ENCODE measurements around the gene EFNA5.
"Not testable (repeated sequence)": the region's sequence is repeated elsewhere in the genome, so short reads cannot be mapped to it uniquely, and the experiment has no call there.

EFNA5 gene

DNA sequence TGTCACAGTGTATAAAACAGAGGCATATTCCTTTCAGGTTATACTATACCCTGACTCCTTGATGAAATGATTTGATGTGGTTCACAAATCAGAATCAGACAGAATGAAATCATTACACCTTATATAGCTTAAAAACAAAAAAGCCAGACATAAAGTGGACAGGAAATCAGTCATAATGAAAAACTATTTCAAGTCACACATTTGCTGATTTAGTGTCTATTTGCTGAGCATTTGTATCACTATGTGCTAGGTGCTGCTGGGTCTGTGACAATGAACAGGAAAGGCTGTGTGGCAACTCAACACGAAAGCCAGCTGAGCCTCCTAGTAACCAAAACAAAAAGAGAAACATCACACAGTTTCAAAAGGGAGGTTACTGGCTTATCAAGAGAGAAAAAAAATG lies 194.0 kb downstream of the EFNA5 start:
- no peak for DNase-seq

DNA sequence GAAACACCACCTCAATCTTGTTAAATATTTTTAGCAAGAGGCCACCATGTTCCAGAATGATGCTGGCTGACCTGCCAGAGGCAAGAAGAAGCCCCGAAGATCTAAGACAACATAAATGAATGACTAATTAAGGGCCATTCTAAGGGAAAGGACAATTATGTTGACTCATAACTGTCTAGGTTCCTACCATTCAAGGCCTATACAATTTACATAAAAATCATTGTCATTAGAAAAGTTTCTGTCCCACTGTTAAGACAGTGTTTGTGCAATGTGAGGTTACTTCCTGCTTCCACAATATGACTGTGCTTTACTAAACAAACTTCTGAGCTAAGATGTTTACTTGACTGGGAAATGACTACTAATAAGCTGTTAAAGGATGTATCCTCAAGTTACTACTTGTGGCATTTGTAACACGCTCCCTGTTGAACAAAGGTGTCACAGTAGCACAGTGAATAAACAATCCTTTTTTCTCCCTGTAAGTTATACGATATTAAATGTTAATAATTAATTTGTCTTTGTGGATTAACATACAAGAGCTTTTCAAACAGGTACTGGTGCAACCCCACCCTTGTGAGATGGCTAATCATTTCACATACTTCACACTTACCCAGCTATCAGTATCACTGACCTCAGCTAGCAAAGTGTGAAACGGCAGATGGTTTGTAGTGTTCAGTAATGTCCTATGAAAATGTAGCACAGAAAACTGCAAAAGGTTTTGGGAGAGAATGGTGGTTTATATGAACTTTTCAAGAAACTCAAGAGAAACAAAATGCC lies 195.8 kb downstream of the EFNA5 start:
- DNase-seq = no peak

DNA sequence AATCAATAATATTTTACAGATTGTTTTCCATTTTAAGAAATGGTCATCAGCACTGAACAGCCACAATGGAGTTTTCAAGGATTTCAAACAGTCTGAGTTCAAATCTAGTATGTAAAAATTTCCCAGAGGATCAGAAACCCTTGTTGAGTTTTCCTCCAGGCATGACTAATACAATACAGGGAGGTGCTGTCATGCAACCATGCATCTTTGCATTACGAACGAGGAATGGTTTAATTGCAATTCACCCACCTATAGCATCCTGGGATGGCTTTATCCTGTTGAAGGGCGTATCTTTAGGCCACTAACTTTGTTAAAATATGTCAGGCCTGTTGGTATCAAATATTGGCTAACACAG lies 196.4 kb downstream of the EFNA5 start:
- DNase-seq = no peak

DNA sequence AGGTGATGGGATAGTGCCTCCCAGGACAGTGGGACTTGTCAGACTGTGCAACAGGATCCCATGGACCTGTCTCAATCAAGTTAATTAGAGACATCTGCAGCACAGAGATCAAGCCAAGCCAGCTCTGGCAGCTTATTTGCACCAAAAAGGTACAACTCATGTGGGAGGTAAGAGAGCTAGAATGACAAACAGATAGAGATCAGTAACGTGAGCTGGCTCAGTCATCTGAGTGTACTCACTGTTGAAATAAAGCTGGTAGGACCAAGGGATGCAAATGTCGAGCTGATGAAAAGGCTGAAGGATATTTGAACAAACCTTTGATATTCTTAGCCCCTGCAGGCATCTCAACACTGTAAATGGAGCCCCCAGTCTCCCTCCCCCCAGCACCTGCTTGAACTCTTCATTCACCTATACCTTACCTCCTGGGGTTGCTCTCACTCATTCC lies 198.1 kb downstream of the EFNA5 start:
- DNase-seq = no peak

DNA sequence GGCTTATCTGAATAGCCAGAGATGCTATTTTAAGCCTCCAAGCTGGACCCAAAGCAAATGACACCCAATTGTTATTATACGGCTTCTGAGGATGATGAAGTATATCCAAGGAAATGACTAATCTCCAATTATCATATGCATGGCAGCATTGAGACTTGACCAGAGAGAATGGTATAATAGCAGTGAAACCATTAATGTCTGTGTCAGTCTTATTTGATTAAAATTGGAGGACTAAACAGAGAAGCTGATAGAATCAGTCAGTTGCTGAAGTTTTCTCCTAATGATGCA lies 200.5 kb downstream of the EFNA5 start:
- no peak for DNase-seq

DNA sequence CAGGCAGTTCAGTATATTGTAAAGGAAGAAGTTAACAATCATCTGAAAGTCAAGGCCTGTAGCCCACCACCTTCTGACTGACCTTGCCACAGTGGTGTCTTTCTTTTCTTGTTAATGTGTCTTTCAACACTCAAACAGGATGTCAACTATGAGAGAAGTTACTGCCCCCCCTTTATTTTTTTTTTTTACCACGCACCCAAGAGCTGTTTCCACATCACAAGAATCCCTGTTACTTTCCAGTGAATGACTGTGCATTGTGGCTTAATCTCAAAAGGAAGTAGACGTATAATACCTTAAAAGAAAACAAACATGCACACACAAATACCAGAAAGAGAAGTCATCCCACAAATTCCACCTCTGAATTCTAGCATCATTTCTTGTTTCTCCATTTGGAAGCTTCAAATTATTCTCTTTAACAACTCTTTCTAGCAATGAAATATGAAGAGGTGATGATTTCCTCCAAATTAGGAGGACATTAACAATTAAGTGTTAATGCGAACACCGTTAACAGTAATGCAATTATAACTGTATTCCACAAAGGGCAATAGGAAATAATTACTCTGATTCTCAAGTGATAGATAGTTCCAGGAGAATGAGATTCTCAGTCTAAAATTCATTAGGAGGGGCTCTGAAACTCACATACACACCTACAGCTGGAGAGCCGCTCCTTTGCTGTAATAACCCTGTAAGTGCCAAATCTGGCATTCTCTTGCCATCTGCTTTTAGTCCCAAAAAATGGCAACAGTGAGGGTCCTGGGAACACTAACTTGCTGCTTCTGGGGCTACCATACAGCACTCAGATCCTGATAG lies 201.0 kb downstream of the EFNA5 start:
- DNase-seq = no peak

DNA sequence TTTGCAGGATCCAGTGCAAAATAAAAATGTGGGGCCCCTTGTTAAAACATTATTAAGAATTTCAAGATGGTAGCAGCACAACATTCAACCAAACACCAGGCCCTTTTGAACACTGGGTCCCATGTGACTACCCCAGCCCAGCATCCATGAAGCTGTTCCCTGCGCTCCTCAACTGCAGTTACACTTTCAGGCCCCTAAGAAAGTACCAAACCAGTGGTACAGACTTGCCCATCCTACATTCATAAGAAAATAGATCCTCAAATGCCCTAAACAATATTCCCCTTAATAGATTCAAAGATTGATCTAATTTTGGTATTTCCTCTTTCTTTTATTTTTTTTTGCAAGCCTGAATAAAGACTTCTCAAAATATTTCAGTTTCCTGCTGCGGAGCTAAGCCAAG lies 201.7 kb downstream of the EFNA5 start:
- no peak for DNase-seq

DNA sequence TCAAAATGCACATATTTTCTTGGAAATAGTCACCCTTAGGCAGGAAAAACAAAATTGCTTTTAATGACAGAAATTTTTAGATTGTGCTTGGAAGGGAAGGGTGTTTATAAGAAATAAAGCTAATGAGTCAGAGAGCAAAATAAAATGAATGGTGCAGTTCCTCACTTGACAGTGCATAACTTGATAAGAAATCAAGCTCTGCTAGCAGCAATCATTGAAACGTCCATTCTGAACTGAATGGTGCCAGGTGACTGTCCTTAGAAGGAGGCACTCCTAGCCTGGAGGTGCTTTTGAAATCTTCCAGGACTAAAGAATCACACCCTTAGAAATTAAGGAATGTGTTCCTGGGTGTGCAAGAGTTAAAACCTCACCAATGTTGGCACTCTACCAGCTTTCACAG lies 202.5 kb downstream of the EFNA5 start:
- DNase-seq = no peak

DNA sequence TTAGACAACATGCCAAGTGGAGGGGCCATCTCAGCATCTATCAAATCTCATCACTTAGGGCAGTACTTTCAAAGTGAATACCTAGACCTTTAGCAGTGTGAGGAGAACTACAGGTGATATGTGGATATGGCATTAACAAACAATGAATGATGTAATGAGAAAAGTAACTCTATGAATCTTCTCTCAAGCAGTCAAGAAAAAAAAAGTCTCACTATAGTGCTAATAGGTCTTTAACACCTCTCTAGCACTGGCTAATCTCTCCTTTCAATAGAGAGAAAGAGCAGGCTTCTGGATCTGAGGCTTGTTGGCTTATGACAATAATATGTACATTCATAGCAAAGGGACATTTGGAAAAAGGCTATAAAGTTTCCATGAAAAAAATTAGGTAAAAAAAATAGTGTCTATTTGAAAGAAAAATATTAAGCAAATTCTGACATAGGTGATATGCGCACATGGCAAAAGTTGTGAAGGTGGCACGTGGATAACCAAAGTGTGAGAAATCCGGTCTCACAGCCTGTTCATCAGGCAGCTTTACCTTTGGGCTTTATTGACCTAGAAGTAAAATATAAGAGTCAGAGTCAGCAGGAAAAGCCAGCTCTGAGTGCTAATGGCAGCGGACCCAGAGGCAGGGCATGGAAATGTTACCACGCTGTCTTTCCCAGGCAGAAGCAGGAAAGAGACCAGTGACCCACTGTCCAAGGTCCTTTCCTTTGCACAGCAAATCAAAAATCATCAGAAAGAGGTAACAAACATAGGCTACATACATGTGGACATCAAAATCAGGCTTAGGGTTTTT lies 203.4 kb downstream of the EFNA5 start:
- DNase-seq = no peak

DNA sequence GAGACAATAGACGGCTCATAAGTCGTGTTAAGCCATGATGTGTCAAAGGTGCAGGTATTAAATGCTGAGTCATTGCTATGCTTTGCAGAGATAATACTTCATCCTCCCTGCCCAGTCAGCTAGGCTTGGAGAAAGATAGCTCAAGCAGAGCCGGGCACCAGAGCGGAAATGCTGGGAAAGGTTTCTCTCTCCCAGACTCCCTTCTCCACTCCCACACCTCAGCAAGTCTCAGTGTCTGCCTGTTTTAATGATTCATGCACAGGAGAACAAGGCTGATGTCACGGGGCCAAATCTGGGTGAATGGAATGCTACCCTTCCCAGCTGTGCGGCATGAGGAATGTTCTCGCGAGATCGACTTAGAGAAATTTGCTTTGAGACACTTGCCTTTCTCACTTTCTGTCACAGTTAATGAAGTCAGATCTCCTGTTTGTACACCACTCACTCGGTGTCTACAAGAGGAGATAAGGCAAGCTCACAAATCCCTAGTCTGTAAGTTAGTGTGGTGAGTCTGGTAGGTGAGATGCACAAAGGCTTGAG lies 204.4 kb downstream of the EFNA5 start:
- no peak for DNase-seq

DNA sequence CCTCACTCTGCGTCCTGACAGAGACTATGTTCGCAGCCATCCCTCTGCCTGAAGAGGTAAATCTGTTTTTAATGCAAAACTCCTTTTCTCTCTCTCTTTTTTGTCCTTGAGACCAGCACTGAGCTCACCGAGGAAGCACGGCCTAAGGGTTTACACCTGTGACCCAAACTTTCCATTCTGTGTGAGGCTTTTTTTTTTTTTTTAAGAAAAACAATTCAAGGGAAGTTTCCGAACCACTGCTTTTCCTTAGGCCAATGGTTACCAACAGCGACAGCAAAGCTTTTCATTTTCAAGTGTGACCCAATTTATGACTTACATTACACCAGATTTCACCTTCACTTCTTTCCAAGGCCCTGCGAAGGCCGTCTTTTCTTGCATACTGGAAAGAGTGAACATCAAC lies 205.9 kb downstream of the EFNA5 start:
- DNase-seq = no peak

DNA sequence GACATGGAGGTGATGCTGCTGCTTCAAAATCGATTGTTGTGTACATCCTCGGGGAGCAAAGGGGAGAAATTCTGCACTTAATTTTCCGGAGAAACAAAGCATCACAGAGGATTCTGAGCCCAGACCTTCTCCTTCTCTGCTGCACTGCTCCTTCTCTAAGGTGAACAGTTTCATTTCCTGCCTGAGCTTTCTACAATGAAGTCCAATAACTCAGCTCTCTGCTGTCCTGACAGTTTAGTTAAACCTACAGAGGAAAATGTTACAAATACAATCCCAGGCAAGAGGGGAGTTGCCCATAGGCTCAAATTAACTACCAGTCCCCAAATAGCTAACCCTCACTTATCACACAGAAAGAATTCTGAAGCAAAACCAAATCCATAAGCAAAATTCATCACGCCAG lies 206.3 kb downstream of the EFNA5 start:
- DNase-seq = no peak

DNA sequence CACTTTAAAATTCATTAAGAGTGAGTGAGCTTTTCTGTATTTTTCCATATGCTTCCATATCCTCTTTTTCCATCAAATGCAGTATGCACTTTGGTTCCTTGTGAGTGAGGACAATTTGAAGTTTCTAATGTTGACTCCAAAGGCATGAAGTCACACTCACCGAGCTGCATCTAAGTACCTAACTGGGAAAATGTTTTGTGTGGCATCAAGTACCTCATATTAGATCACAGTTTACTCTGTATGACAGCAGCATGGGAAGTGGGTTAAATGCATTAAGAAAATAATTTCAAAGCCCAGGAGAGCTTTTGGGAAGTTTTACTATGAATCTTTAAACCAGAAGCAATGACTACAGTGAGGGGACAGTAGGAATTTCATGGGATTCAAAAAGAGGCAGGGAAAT lies 207.0 kb downstream of the EFNA5 start:
- DNase-seq = no peak

DNA sequence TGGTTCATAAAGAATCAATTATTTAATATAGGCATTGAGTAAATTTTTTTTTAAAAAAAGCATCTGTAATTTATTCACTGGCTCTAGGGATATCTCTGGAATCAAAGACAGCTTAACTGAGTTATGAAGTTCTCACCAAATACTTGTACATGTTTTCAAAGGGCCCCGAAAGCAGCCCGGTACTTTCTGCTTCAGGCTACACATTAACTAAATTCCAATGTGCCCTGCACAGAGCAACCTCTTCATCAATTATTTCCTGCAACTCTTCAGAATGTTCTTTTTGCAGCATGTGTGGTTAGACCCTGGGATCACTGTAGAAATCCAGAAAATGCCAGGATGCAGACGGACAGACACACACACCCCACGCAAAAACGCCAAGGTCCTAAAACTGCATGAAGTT lies 209.0 kb downstream of the EFNA5 start:
- no peak for DNase-seq

DNA sequence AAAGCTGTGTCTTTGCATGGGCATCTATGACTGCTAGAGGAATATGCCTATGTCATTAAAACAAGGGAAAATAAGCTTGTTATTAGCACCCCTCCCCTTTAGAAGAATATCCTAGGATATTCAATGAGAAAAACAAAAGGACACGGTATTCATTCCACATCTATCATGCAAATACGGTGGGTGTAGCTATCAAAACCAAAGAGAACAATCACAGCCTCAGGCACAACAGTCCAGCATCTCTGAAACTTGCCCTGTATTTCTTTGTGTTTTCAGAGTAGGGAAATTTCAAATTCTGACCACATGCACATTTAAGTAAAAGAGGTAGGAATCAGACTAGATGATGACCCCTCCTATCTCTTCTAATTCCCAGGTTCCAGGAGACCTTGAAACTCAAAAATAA lies 209.9 kb downstream of the EFNA5 start:
- no peak for DNase-seq

DNA sequence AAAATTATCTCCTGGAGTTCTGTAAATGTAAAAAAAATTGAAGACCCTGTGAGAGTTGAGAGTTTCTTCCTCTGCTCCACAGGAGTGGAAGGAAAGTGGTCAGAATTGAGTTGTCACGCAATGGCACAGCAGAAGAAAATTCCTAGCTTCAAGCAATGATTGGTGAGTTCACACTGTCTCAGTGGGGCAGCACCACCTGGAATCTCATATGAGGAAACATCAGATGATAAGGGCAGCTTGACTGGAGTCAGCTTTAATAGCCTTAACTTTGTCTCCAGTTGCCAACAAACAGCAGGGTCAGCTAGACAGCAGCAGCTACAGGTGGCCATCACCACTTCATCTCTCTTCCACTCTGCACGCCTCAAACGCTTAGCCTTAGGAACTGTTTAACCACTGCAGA lies 211.1 kb downstream of the EFNA5 start:
- no peak for DNase-seq

DNA sequence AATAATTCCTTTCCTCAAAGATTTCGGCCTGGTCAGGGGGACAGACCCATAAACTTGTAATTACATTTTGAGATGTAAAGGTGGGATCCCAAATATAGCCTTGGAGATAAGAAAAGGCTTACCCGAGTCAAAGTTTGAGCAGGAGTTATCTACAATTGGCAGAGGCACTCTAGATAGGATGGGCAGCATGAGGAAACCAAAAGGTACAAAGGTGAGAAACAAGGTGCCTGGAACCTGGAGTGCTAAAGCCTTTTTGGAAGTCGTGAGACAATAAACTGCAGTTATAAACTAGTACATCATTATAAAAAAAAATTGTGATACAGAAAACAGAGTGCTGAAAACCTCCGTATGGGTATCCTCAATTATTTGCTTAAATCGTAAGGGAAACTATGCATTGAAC lies 212.4 kb downstream of the EFNA5 start:
- no peak for DNase-seq

DNA sequence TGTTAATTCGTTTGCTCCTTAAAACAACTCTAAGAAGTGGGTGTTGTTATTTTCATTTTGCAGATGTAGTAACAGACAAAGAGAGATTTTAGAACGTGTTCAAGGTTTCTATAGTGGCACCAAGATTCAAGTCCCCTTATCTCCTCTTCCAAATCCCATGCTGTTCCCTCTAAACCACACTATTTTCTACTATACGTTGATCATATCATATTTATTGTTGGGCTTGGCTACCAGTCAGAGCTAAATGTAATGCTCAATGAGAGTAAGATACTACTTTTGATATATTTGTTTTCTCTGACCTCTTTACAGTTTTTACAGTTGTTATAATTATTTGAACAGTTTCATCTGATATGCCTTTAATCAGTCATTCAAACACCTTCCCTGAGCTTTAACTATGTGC lies 212.9 kb downstream of the EFNA5 start:
- DNase-seq = no peak

DNA sequence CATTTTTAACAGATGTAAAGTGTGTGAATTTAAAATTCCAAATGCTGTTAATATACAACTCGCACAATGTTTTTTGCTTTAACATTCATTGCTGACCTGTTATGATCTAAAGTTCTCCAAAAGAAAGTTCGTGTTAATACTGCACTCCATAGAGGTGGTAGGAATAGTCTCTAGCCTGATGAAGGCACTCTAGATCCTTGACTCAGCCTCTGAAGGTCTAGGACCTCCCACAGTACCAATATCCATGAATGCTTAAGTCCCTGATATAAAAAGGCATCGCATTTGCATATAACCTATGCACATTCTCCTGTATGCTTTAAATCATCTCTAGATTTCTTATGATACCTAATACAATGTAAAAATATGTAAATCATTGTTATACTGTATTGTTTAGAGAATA lies 213.6 kb downstream of the EFNA5 start:
- no peak for DNase-seq

DNA sequence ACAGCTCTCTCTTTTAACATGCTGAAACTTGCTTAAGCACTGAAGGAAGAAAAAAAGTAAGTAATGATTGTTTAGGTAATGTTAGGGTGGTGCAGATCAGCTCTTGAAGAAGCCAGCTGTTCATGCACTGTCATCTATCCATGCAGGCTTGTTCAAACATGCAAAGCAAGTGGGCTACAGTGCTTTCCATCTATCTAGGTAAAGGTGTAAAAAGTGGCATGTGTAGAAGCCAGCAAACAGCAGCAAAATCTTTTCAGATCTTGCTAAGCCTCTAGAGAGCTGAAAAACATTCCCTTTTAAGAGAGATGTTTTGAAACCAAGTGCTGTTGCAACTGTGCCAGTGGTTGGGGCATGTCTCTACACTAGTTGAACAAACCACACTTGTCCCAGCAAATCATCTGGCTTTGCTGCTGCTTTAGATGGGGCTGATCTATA lies 214.4 kb downstream of the EFNA5 start:
- DNase-seq = no peak

DNA sequence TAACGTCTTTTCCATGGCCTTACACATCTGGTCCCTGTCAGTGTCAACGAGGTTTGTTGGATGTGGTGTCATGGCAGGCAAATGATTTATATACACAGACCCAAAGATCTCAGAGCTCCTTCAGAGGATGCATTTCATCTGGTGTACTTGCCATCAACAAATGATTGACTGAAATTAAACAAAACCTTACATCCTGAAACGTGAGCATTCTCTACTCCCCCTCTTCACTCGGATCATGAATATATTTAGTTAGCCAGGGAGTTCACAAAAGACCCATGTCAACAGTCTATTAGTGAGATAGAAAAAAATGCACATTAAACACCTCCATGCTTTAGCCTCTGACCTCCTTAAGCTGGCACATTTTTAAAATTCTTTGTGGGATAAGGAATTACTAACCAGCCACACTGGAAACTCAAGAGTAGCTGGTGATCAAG lies 215.6 kb downstream of the EFNA5 start:
- DNase-seq = no peak

DNA sequence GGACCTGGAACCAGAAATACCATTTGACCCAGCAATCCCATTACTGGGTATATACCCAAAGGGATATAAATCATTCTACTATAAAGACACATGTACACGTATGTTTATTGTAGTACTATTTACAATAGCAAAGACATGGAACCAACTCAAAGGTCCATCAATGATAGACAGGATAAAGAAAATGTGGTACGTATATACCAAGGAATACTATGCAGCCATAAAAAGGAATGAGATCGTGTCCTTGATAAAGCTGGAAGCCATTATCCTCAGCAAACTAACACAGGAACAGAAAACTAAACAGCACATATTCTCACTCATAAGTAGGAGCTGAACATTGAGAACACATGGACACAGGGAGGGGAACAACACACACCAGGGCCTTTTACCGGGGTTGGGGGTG lies 218.9 kb downstream of the EFNA5 start:
- not testable (repeated sequence) for DNase-seq

DNA sequence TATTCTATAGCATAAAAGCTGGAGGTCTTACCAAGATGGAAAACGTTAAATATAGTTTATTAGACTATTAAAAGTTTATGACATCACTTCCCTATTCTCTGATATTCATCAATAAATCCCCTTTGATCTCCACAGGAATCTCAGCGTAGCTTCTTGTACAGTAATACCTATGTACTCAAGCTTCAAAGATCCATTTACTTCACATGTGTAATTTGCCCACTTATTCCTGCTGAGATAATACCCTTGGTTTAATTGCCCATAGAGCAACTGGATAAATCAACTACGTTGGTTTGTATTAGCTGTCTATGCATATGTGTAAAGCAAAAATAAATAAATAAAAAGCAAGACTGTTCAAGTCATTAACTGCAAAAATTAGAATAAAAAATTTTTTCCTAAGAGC lies 219.7 kb downstream of the EFNA5 start:
- no peak for DNase-seq

DNA sequence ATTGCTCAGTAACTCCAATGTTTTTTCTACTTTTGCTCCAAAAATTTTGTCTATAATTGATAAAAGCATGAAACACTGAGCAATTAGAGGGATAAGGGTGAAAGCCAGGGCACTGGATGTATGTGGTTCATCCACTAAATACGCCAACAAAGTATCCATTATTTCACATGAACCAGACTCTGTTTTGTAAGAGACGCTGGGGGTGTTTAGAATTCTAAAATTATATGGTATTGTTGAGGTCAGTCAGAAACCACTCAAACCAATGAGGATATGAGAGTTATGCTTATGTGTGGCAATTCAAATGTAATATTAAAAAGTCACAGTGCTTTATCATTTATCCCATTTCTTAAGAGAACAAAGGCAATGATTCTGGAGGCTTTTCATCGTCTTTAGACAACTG lies 220.2 kb downstream of the EFNA5 start:
- no peak for DNase-seq

All from stimulated activated naive CD4-positive, alpha-beta T cell treated with Interleukin-2 at 50 U/mL for 16 hours (primary cell).